Right lobe of liver (tissue), 6 donors: ENCODE measurements around the gene OR9Q1. TPM values are rescaled to one million over a fixed set of nuclear protein-coding genes. Genes with fewer than 3 reads are reported as not detected.

ENCODE experiments used
- ATAC-seq, 4 donors: fragments of 200-7000 bp; cut with Tn5 transposase; one replicate each; pipeline ENCODE4 v1.9.1; 2020; ENCODE audit warnings: mild to moderate bottlenecking in 4 of 4, moderate library complexity in 4 of 4
- DNase-seq, 3 donors: peaks; one replicate each; pipeline ENCODE4 v3.0.0-alpha.2; 2020
- H3K27ac ChIP-seq, 3 donors: fragments of 200-600 bp; one replicate each; pipeline ENCODE4 v1.8.0; 2022
- H3K27me3 ChIP-seq, 2 donors: fragments of 200-600 bp; one replicate each; pipeline ENCODE4 v1.8.0; 2022
- H3K36me3 ChIP-seq, 4 donors: fragments of 200-600 bp; sonication (generic) in 1 of 4; one replicate each; pipeline versions ENCODE4 v1.5.1 to v1.8.0; 2017 to 2022; ENCODE audit warnings: control low read depth in 1 of 4
- H3K4me1 ChIP-seq, 4 donors: fragments of 200-600 bp; sonication (generic) in 1 of 4; one replicate each; pipeline versions ENCODE4 v1.5.1 to v1.8.0; 2017 to 2022; ENCODE audit warnings: control low read depth in 1 of 4
- H3K4me3 ChIP-seq, 3 donors: fragments of 200-600 bp; one replicate each; pipeline ENCODE4 v1.8.0; 2022
- H3K9me3 ChIP-seq, 4 donors: fragments of 200-600 bp; sonication (generic) in 1 of 4; one replicate each; pipeline versions ENCODE4 v1.5.1 to v1.8.0; 2017 to 2022; ENCODE audit warnings: control low read depth in 1 of 4
- POLR2A ChIP-seq: fragments of 450-650 bp; IDR thresholded peaks from one replicate; pipeline ENCODE4 v1.6.1; 2017; ENCODE audit warnings: antibody characterized with exemption, mild to moderate bottlenecking
- WGBS: methylation state at CpG from one replicate; pipeline ENCODE4 v1.1.6; 2018; ENCODE audit warnings: low coverage, low lambda C conversion rate; ENCODE audit not compliant: insufficient coverage; ENCODE audit errors: missing lambda C conversion rate; 5-methylcytosine and 5-hydroxymethylcytosine counted together
- intact Hi-C, 2 donors: fragments of 100-400 bp; cut with DNase I; formaldehyde crosslinking; loops; one replicate each; pipeline versions ENCODE4 v1.11.2 to v1.14.1; 2022
- total RNA-seq, 6 experiments: library from RNA; depleted of rRNA in 2 of 6; stranded (reverse); fragments of >200 nt in 2 of 6; fragmentation: NEBNext Ultra II Directional in 3 of 6; extraction: Animal tissue kit (Norgen Biotek cat#: 25700) in 3 of 6; gene quantifications; one replicate each; pipeline versions ENCODE4 v1.1.0 to v1.2.4, GENCODE V29; 2016 to 2023
- TF ChIP-seq, protein P1 (sequence below), 4 donors: fragments of 200-600 bp in 3 of 4; fragments of 450-650 bp in 1 of 4; IDR thresholded peaks; one replicate each; pipeline versions ENCODE4 v1.5.1 to v1.8.0; 2016 to 2022; ENCODE audit warnings: antibody characterized with exemption in 4 of 4, mild to moderate bottlenecking in 2 of 4
- donor health status: DM: no; HTN: yes; CAD: no.
- donor health status: DM: no; HTN: no; CAD: no.
- donor health status: DM: no; HTN: no; CAD: no.
- donor health status: DM: no; HTN: yes; CAD: no.
- donor health status: DM: no; HTN: yes; CAD: no.

The OR9Q1 gene
- total RNA-seq, 6 experiments from 2014 or later, result not detected

DNA sequence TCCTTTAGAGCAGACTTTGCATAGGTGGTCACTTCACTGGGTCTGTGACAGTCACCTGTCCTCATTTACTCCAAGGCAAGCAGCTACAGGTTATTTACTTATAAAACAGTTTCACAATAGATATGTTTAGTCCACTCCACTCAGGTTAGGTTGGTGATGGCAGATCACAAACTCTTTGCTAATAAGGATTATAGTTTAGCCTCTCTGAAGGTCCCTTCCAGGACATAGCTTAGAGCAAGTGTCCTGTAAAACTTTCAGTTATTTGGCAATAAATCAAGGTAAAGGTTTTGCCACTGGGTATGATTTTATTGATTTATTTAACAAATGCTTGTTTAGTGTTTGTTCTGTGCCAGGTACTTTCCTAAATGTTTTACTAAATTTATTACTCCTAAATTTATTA, 15.9 kb downstream of the OR9Q1 start:
- TF ChIP-seq POLR2A, result no peak
- TF ChIP-seq, protein P1, sequence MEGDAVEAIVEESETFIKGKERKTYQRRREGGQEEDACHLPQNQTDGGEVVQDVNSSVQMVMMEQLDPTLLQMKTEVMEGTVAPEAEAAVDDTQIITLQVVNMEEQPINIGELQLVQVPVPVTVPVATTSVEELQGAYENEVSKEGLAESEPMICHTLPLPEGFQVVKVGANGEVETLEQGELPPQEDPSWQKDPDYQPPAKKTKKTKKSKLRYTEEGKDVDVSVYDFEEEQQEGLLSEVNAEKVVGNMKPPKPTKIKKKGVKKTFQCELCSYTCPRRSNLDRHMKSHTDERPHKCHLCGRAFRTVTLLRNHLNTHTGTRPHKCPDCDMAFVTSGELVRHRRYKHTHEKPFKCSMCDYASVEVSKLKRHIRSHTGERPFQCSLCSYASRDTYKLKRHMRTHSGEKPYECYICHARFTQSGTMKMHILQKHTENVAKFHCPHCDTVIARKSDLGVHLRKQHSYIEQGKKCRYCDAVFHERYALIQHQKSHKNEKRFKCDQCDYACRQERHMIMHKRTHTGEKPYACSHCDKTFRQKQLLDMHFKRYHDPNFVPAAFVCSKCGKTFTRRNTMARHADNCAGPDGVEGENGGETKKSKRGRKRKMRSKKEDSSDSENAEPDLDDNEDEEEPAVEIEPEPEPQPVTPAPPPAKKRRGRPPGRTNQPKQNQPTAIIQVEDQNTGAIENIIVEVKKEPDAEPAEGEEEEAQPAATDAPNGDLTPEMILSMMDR (IDR thresholded peaks at IDR 0.05), result no peak
- H3K9me3 ChIP-seq, result no peaks in the 10 kb centered on the region
- no peak overlapping the region for H3K27ac ChIP-seq
- H3K4me3 ChIP-seq, result no peak overlapping the region
- H3K27me3 ChIP-seq, result no peaks in the 10 kb centered on the region
- DNase-seq (no peak), ATAC-seq (no peak)
- no peaks in the 10 kb centered on the region for H3K4me1 ChIP-seq
- intact Hi-C loops, result no loop called here
- no peaks in the 10 kb centered on the region for H3K36me3 ChIP-seq

DNA sequence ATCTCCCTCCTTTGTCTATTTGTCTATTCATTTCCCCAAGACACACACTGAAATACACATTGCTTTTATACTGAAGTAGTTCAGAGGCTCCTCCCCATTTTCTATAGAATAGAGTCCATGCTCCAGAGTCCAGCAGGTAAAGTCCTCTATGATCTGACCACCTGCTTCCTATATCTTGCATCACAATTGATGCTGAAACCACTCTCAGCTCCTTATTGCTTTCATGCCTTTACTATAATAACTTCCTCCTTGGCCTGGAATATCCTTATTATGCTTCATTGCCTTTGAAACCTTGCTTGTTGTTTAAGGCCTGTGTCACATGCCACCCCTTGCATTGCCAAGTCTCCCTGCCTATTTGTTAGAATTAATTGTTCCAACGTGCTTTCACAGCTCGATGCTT, 19.7 kb downstream of the OR9Q1 start:
- ATAC-seq, result no peak
- no peaks in the 10 kb centered on the region for H3K4me1 ChIP-seq
- TF ChIP-seq POLR2A, result no peak
- TF ChIP-seq, protein P1 (IDR thresholded peaks at IDR 0.05), result no peak
- DNase-seq, result no peak
- no peaks in the 10 kb centered on the region for H3K9me3 ChIP-seq
- H3K4me3 ChIP-seq, result no peak overlapping the region
- H3K27me3 ChIP-seq, result no peaks in the 10 kb centered on the region
- H3K27ac ChIP-seq, result no peak overlapping the region
- intact Hi-C loops, result no loop called here
- WGBS, result 58% methylated on average over 2 of the region's 2 CpGs
- no peaks in the 10 kb centered on the region for H3K36me3 ChIP-seq

DNA sequence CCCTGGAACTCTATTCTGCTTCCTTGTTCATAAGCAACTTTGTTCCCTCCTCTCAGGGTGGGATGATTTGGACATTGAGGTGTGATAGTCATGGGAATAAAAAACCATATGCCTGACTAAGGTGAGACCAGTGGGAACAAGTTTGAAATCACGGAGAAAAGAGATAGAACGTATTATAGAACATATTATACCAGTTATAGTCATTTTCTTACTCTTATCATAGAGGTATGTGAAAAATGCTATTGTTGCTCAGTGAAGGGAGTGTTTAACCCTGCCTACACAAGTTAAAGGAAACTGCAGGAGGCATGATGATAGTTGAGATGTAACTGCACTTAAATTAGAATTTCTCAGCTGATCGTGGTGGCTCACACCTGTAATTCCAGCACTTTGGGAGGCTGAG, 22.6 kb downstream of the OR9Q1 start:
- no peaks in the 10 kb centered on the region for H3K27me3 ChIP-seq
- TF ChIP-seq, protein P1 (IDR thresholded peaks at IDR 0.05), result no peak
- no peak for TF ChIP-seq POLR2A
- DNase-seq, result no peak
- 36% methylated on average over 3 of the region's 3 CpGs for WGBS
- H3K36me3 ChIP-seq, result no peaks in the 10 kb centered on the region
- intact Hi-C loops, result no loop called here
- H3K27ac ChIP-seq, result no peak overlapping the region
- ATAC-seq, result no peak
- no peak overlapping the region for H3K4me3 ChIP-seq
- H3K4me1 ChIP-seq, result no peaks in the 10 kb centered on the region
- no peaks in the 10 kb centered on the region for H3K9me3 ChIP-seq

DNA sequence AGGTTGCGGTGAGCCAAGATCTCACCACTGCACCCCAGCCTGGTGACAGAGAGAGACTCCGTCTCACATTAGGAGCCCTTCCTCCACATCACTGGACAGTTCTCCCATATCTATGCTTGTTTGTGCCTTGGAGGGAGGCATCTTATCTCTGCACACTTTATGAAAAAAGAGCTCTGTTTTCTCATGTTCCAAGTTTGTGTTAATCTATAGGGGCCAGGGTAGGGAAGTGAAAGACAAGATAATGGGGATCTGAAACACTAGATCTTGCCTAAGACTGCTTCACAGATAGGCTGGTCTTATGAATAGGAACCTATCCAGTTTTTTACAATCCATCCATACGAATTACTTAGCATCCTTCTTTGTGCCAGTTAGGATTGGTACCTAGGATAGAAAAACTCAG, 24.1 kb downstream of the OR9Q1 start:
- Histone ChIP-seq H3K4me3 (no peak overlapping the region), H3K27me3 (no peaks in the 10 kb centered on the region), H3K27ac (no peak overlapping the region), H3K4me1 (no peaks in the 10 kb centered on the region), H3K9me3 (no peaks in the 10 kb centered on the region), H3K36me3 (no peaks in the 10 kb centered on the region)
- intact Hi-C loops, result no loop called here
- 60% methylated on average over 2 of the region's 3 CpGs for WGBS
- ATAC-seq, result no peak
- no peak for TF ChIP-seq POLR2A
- TF ChIP-seq, protein P1 (IDR thresholded peaks at IDR 0.05), result no peak
- DNase-seq, result no peak

DNA sequence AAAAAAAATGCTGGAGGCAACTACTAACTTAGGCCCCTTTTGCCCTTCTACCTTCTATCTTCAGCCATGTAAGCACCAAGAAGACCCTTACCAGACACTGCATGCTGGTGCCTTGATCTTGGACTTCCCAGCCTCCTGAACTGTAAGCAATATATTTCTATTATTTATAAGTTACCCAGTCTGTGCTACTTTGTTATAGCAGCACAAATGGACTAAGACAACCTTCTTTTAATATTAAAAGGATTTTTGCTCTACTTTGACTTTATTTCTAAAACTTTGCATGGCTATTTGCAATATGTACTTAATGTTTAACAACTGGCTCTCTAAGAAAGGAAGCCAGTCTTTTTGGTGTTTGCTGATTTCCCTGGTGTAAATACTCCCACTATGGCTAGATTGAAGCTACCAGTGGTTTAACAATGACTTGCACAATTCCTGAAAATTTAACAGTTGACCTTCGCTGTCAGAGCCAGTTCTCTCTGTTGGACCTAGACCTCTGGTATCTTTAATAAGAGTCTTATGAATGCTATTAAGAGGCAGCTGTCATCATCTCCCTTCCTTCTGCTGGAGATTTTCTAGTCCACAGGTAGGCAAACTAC, 32.2 kb downstream of the OR9Q1 start:
- no peaks in the 10 kb centered on the region for H3K36me3 ChIP-seq
- intact Hi-C loops, result no loop called here
- H3K4me1 ChIP-seq, result no peaks in the 10 kb centered on the region
- TF ChIP-seq POLR2A, result no peak
- TF ChIP-seq, protein P1 (IDR thresholded peaks at IDR 0.05), result no peak
- no peaks in the 10 kb centered on the region for H3K27me3 ChIP-seq
- no peaks in the 10 kb centered on the region for H3K9me3 ChIP-seq
- no peak overlapping the region for H3K4me3 ChIP-seq
- DNase-seq, result no peak
- no peak overlapping the region for H3K27ac ChIP-seq
- WGBS, result 56% methylated on average over 1 of the region's 1 CpG
- no peak for ATAC-seq
